SH-SY5Y (cell line): ENCODE data around the gene PITPNM1.

ENCODE experiments used
- GATA2 ChIP-seq: IDR thresholded peaks from 2 replicates; pipeline ENCODE4 v1.6.1; 2011; ENCODE audit warnings: mild to moderate bottlenecking, low read depth, low read length
- GATA3 ChIP-seq: IDR thresholded peaks from 2 replicates; pipeline ENCODE4 v1.6.1; 2011; ENCODE audit warnings: low read depth, mild to moderate bottlenecking, low read length, moderate library complexity

DNA sequence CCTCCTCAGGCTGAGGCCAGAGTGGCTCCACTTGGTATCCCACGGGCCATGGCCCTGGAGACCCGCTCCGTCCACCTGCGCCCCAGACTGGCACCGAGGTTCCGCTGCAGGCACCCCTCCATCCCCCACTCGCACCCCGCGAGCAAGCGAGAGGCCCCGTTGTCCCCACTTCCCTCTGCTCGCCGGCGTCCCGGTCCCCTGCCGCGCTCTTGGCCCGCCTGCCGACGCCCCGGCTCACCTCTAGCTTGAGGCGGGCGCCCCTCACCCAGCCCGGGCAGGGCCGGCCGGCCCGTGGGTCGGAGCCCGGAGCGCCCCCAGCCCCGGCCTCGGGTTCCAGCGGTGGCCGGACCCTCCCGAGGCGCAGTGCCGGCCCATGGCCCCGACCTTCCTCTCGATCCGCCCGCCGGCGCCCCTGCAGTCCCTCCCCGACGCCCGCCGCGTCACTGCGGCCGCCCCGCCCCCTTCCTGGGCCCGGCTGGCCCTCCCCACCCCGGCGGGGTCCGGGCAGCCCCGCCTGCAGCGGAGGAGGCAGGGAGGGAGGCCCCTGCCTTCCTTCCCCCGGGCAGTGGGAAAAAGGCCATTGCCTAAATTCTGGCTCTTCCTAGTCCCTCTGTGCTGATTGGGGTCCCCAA is at the start of gene PITPNM1:
- no peak for TF ChIP-seq GATA3
- TF ChIP-seq GATA2 = no peak
